HEK293 (cell line): ENCODE data around the gene EIF2S3B.

Experiments used
- ZNF121 ChIP-seq: fragments of 450-650 bp; formaldehyde crosslinking; IDR thresholded peaks from 2 replicates; pipeline ENCODE4 v1.5.1; 2016; ENCODE audit warnings: missing biosample characterization, missing genetic modification characterization
- ZNF248 ChIP-seq: fragments of 450-650 bp; formaldehyde crosslinking; IDR thresholded peaks from 2 replicates; pipeline ENCODE4 v1.5.1; 2017; ENCODE audit warnings: missing biosample characterization, missing genetic modification characterization
- TF ChIP-seq, protein P1 (sequence below): fragments of 450-650 bp; formaldehyde crosslinking; IDR thresholded peaks from 2 replicates; pipeline ENCODE4 v1.5.1; 2016; ENCODE audit warnings: missing biosample characterization, missing genetic modification characterization
- TF ChIP-seq, protein P2 (sequence below): fragments of 450-650 bp; formaldehyde crosslinking; IDR thresholded peaks from 2 replicates; pipeline ENCODE4 v1.5.1; 2017; ENCODE audit warnings: missing biosample characterization, missing genetic modification characterization
- TF ChIP-seq, protein P3 (sequence below): IDR thresholded peaks from 2 replicates; pipeline ENCODE4 v1.6.1; 2011; ENCODE audit warnings: mild to moderate bottlenecking, low read depth, low read length, borderline replicate concordance
- TF ChIP-seq, protein P4 (sequence below): fragments of 450-650 bp; formaldehyde crosslinking; IDR thresholded peaks from 2 replicates; pipeline ENCODE4 v1.5.1; 2016; ENCODE audit warnings: missing biosample characterization, missing genetic modification characterization

DNA sequence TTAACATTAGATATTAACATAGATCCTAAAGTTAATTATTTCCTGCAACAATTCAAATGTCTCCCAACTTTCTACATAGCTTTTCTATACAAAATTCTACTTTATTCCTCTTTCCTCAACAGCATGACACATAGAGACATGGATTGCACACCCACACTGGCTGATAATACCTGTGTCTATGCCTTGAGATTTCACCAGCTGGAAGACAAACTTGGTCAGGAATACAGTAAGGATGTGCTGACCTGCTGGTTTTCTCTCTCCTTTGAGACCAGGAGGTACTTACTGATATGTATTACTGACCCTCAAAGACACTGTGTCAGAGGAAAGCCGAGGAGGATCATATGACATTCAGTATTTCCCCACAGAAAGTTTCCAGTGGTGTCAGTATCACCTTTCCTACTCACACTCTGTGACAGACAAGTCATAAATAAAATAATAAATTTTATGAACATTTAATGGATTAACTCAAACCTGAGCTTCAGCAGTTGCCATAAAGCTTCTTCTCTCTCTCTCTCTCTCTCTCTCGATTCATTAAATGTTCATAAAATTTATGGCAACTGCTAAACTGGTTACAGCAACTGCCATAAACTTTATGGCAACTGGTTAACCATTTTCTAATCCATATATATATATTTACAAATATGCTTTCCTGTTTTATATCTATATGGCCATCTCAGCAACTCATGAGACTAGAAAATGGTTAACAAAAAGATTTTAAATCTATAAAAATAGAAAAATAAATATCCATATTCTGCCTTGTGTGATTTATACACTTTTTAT is 22.7 kb downstream of the EIF2S3B start:
- no peak for TF ChIP-seq ZNF248 (tag by site-specific recombination)
- TF ChIP-seq, protein P1, sequence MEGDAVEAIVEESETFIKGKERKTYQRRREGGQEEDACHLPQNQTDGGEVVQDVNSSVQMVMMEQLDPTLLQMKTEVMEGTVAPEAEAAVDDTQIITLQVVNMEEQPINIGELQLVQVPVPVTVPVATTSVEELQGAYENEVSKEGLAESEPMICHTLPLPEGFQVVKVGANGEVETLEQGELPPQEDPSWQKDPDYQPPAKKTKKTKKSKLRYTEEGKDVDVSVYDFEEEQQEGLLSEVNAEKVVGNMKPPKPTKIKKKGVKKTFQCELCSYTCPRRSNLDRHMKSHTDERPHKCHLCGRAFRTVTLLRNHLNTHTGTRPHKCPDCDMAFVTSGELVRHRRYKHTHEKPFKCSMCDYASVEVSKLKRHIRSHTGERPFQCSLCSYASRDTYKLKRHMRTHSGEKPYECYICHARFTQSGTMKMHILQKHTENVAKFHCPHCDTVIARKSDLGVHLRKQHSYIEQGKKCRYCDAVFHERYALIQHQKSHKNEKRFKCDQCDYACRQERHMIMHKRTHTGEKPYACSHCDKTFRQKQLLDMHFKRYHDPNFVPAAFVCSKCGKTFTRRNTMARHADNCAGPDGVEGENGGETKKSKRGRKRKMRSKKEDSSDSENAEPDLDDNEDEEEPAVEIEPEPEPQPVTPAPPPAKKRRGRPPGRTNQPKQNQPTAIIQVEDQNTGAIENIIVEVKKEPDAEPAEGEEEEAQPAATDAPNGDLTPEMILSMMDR, result no peak
- TF ChIP-seq, protein P2, sequence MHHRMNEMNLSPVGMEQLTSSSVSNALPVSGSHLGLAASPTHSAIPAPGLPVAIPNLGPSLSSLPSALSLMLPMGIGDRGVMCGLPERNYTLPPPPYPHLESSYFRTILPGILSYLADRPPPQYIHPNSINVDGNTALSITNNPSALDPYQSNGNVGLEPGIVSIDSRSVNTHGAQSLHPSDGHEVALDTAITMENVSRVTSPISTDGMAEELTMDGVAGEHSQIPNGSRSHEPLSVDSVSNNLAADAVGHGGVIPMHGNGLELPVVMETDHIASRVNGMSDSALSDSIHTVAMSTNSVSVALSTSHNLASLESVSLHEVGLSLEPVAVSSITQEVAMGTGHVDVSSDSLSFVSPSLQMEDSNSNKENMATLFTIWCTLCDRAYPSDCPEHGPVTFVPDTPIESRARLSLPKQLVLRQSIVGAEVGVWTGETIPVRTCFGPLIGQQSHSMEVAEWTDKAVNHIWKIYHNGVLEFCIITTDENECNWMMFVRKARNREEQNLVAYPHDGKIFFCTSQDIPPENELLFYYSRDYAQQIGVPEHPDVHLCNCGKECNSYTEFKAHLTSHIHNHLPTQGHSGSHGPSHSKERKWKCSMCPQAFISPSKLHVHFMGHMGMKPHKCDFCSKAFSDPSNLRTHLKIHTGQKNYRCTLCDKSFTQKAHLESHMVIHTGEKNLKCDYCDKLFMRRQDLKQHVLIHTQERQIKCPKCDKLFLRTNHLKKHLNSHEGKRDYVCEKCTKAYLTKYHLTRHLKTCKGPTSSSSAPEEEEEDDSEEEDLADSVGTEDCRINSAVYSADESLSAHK (tag by site-specific recombination), result no peak
- no peak for TF ChIP-seq ZNF121 (tag by site-specific recombination)
- TF ChIP-seq, protein P3, sequence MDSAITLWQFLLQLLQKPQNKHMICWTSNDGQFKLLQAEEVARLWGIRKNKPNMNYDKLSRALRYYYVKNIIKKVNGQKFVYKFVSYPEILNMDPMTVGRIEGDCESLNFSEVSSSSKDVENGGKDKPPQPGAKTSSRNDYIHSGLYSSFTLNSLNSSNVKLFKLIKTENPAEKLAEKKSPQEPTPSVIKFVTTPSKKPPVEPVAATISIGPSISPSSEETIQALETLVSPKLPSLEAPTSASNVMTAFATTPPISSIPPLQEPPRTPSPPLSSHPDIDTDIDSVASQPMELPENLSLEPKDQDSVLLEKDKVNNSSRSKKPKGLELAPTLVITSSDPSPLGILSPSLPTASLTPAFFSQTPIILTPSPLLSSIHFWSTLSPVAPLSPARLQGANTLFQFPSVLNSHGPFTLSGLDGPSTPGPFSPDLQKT, result no peak
- TF ChIP-seq, protein P4, sequence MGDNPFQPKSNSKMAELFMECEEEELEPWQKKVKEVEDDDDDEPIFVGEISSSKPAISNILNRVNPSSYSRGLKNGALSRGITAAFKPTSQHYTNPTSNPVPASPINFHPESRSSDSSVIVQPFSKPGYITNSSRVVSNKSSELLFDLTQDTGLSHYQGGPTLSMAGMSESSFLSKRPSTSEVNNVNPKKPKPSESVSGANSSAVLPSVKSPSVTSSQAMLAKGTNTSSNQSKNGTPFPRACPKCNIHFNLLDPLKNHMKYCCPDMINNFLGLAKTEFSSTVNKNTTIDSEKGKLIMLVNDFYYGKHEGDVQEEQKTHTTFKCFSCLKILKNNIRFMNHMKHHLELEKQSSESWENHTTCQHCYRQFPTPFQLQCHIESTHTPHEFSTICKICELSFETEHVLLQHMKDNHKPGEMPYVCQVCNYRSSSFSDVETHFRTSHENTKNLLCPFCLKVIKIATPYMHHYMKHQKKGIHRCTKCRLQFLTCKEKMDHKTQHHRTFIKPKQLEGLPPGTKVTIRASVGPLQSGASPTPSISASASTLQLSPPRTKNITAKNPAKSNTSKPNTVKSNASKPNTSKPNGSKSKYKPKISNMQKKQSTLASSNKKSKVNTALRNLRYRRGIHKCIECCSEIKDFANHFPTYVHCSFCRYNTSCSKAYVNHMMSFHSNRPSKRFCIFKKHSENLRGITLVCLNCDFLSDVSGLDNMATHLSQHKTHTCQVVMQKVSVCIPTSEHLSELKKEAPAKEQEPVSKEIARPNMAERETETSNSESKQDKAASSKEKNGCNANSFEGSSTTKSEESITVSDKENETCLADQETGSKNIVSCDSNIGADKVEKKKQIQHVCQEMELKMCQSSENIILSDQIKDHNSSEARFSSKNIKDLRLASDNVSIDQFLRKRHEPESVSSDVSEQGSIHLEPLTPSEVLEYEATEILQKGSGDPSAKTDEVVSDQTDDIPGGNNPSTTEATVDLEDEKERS (tag by site-specific recombination), result no peak
